Epithelial cell of proximal tubule (primary cell): ENCODE measurements around the gene TRAPPC4. TPM values are rescaled to one million over a fixed set of nuclear protein-coding genes. Genes with fewer than 3 reads are reported as not detected.
A peak's percentile ranks its signal among the peaks of the same experiment; 100 is the strongest.

Experiments
- DNase-seq: peaks from one replicate; pipeline ENCODE4 v3.0.0-alpha.2; 2011; ENCODE audit warnings: low read depth
- H3K4me3 ChIP-seq: 2 replicates; pipeline ENCODE4 v1.5.1; 2011; ENCODE audit warnings: low read depth, mild to moderate bottlenecking, low read length
- total RNA-seq: library from RNA; depleted of rRNA; stranded (reverse); fragments of >200 nt; gene quantifications from 2 replicates; pipeline ENCODE4 v1.2.3, GENCODE V29; 2015
- TF ChIP-seq, protein P1 (sequence below): conservative IDR thresholded peaks from 2 replicates; pipeline ENCODE4 v1.5.1; 2012; ENCODE audit warnings: low read depth, mild to moderate bottlenecking, low read length

Gene TRAPPC4
- total RNA-seq, 1 donor from 2014 or later: 155 TPM

DNA sequence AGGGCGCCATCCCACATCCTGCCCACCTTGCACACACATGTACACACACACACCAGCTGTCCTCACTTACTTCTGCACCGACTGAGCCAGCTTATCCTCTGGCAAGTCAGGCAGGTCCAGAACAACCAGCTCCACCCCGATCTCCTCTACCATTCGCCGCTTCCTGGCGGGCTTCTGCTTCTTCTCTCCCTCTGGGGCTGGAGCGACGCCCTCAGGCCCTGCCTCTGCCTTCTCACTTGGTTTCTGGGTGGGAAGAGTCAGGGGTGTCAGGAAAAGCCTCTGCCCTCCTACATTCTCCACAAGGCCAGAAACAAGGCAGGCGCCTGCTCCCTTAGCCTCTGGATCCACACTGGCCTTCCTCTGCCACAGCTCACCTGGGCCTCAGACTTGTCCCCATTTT, 30.1 kb downstream of the TRAPPC4 start:
- TF ChIP-seq, protein P1, sequence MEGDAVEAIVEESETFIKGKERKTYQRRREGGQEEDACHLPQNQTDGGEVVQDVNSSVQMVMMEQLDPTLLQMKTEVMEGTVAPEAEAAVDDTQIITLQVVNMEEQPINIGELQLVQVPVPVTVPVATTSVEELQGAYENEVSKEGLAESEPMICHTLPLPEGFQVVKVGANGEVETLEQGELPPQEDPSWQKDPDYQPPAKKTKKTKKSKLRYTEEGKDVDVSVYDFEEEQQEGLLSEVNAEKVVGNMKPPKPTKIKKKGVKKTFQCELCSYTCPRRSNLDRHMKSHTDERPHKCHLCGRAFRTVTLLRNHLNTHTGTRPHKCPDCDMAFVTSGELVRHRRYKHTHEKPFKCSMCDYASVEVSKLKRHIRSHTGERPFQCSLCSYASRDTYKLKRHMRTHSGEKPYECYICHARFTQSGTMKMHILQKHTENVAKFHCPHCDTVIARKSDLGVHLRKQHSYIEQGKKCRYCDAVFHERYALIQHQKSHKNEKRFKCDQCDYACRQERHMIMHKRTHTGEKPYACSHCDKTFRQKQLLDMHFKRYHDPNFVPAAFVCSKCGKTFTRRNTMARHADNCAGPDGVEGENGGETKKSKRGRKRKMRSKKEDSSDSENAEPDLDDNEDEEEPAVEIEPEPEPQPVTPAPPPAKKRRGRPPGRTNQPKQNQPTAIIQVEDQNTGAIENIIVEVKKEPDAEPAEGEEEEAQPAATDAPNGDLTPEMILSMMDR: no peak
- no peak overlapping the region for H3K4me3 ChIP-seq
- no peak for DNase-seq

DNA sequence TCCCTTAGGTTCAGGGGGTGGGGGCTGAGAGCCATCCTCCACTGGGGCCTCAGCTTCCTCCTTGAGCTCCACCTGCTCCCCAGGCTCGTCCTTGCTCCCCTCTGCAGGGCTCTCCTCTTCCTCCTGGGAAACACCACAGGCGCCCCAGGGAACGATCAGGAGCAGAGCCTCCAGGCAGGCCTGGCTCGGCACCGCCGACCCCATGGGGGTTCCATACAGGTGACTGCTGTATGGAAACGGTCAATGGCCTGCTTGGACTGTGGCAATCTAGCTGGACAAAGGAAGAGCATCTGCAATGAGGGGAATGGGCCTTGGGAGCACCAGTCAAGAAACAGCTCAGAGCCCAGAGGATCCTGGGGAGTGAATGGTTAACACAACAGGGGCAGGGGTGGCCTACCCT, 30.5 kb downstream of the TRAPPC4 start:
- TF ChIP-seq, protein P1: no peak
- no peak overlapping the region for H3K4me3 ChIP-seq
- no peak for DNase-seq

DNA sequence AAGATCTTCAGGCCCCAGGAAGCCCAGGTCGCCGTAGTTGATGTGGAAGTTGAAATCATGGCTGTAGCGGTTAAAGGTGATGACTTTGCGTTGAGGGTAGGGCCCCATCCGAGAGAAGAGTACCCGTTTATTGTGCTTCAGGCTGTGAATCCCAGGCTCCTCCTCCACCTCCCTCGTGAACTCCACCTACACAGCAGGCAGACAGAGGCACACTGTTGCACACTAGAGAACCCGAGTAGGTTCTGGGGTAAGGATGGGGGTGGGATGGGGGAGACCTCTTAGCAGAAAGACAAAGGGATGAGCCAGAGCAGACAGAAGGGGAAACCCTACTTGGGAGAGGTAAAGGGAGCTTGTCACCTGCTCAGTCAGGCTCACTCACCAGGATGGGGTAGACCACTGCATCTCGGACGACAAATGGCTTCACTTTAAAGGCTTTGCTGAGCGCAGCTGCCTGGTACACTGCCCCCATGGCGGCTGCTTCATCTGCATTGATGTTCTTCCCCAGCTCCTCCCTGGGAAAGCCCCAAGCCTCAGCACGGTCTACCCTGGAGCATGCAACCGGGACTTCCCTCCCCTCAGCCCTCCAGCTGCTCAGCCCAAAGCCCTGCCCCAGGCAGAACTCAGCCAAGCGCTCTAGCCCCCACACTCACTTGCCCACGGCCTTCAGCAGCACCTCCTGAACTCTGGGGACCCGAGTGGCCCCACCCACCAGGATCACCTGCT, 33.0 kb downstream of the TRAPPC4 start:
- TF ChIP-seq, protein P1: no peak
- H3K4me3 ChIP-seq: no peak overlapping the region
- DNase-seq: no peak

DNA sequence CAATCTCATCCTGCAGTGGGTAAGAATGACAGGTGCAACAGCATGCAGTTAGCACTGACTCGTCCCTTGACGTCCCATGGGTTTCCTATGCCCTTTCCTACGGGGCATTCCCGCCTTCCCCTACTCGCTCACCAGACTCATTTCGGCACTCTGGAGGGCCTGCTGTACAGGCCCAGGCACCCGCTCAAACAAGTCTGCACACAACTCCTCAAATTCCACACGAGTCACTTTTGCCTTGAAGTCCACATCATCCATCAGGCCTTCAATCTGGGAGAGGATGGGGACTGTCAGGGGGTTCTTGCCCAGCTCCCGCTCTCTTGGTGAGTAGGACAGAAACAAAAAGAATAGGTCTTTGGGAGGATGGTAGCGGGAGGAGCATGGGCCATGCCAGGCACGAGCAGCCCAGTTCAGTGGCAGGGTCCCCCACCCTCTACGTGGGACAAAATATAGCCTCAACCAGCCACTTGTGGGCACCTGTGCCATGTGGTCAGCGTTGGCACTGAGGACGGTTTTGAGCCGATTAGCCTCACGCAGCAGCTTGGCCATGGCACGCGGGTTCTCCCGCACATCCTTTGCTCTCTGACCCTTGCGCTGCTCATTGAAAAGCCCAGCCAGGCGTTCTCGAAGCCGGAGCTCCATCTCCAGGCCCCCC, 33.7 kb downstream of the TRAPPC4 start:
- DNase-seq: no peak
- H3K4me3 ChIP-seq: no peak overlapping the region
- TF ChIP-seq, protein P1: no peak

DNA sequence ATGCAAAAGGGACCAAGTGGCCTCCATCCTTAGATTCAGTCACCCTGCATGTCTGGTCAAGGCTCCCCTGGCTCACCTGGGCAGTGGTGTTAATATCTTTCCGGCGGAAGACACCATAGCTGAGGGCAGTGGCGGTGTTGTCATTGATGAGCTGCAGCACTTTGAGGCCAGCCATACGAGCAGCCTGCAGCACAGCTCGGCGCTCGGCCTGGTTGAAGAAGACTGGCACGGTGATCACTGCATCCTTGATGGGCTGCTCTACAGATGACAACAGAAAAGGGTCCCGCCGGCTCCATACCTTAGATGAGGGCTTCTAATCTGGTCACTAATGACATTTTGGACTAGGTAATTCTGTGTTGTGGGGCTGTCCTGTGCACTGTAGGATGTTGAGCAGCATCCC, 35.9 kb downstream of the TRAPPC4 start:
- H3K4me3 ChIP-seq: no peak overlapping the region
- TF ChIP-seq, protein P1: no peak
- DNase-seq: no peak

DNA sequence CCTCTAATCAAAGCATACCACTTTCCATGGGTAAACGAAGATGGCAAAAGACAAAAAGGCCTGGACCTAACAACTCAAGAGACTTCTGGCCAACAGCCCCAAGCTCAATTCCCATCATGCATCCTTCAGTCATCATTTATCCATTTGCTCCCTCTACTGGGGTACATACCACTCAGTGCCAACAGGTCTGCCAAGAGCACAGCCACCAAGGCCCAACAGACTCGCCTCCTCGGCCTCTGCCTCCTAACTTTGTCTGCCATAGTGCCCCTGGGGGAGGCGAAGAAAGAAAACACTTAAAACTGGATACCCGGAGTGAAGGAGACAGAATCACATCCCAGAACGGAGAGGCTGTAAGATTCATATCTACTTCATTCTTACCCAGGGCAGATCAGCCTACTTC, 37.3 kb downstream of the TRAPPC4 start:
- peak overlapping the region; percentile 74 for H3K4me3 ChIP-seq
- TF ChIP-seq, protein P1: peak; percentile 44
- no peak for DNase-seq
